ENCODE data around the gene VPS26B. TPM values are rescaled to one million over a fixed set of nuclear protein-coding genes. Genes with fewer than 3 reads are reported as not detected.
A peak's percentile ranks its signal among the peaks of the same experiment; 100 is the strongest.

The VPS26B gene
- total RNA-seq, 2 donors from 2014 or later, result 36.6 to 40.7 TPM

DNA sequence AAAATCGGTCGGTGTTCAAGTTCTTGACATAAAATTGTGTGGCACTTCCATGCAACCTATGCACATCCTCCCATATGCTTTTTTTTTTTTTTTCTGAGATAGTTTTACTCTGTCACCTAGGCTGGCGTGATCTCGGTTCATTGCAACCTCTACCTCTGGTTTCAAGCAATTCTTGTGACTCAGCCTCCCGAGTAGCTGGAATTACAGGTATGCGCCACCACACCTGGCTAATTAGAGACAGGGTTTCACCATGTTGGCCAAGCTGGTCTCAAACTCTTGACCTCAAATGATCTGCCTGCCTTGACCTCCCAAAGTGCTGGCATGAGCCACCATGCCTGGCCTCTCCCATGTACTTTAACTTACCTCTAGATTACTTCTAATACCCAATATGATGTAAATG is 66.7 kb downstream of the VPS26B start:
- Mint-ChIP-seq H3K27me3 (no peaks in the 10 kb centered on the region), H3K9me3 (no peaks in the 10 kb centered on the region), H3K4me1 (no peaks in the 10 kb centered on the region), H3K36me3 (ENCODE audit: low read depth) (peaks cover 5% of the 10 kb centered on the region), H3K27ac (no peak overlapping the region), H3K4me3 (no peak overlapping the region)
- ATAC-seq (replicated peaks), result no peak

DNA sequence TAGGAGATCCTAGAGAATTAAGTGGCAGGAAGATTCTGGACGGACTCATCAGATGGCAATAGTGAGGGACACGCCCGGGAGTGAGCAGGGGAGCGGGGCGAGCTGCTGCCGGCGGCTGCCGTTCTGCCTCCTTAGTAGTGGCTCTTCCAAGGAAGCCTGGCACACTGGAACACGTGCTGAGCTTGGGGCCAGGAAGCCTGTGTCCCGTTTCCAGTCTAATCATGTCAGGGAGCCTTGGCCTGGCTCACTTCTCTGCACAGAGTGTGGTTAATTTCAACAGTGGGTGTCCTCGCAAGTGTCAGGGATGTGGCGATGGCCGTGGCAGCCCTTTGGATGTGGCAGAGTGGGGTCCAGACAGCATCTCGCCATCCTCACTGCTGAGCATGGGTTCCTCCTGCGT is 68.2 kb downstream of the VPS26B start:
- no peak overlapping the region for H3K27ac Mint-ChIP-seq
- no peak overlapping the region for H3K4me3 Mint-ChIP-seq
- peaks cover 5% of the 10 kb centered on the region for H3K36me3 Mint-ChIP-seq (ENCODE audit: low read depth)
- no peaks in the 10 kb centered on the region for H3K27me3 Mint-ChIP-seq
- no peaks in the 10 kb centered on the region for H3K4me1 Mint-ChIP-seq
- no peak for ATAC-seq (replicated peaks)
- H3K9me3 Mint-ChIP-seq, result no peaks in the 10 kb centered on the region

- Mint-ChIP-seq H3K27ac (no peak overlapping the region), H3K4me3 (no peak overlapping the region), H3K36me3 (ENCODE audit: low read depth) (peaks cover 5% of the 10 kb centered on the region), H3K9me3 (no peaks in the 10 kb centered on the region), H3K27me3 (no peaks in the 10 kb centered on the region), H3K4me1 (no peaks in the 10 kb centered on the region)
- ATAC-seq (replicated peaks), result no peak
These were observed 68.9 kb downstream of the VPS26B start for GRCh38 chr11:134293119-134294113.

- no peaks in the 10 kb centered on the region for H3K9me3 Mint-ChIP-seq
- peak overlapping the region; percentile 9 for H3K4me3 Mint-ChIP-seq
- peak; percentile 79 for ATAC-seq (replicated peaks)
- H3K4me1 Mint-ChIP-seq, result no peaks in the 10 kb centered on the region
- H3K36me3 Mint-ChIP-seq (ENCODE audit: low read depth), result peaks cover 5% of the 10 kb centered on the region
- H3K27me3 Mint-ChIP-seq, result no peaks in the 10 kb centered on the region
- H3K27ac Mint-ChIP-seq, result no peak overlapping the region
These were observed 70.2 kb downstream of the VPS26B start for GRCh38 chr11:134294664-134295063.

Other genes starting within 250 kb of the VPS26B start
- 10 to 100 TPM in 1 of 2 donors, 1 to 10 TPM in 1; 7.6 to 26.2 TPM for gene JAM3, start 155.6 kb upstream of the VPS26B start, total RNA-seq
- 100 to 1,000 TPM in 1 of 2 donors, 10 to 100 TPM in 1; 77.5 to 103 TPM for gene NCAPD3, start 704 bp upstream of the VPS26B start, total RNA-seq
- 10 to 100 TPM; 72.7 to 81.0 TPM for gene THYN1, start 28.7 kb downstream of the VPS26B start, total RNA-seq
- 10 to 100 TPM; 22.8 to 23.7 TPM for gene ACAD8, start 28.9 kb downstream of the VPS26B start, total RNA-seq
- gene GLB1L3, start 51.7 kb downstream of the VPS26B start, total RNA-seq, result 10 to 100 TPM; 10.9 to 15.7 TPM
- gene GLB1L2, start 107.3 kb downstream of the VPS26B start, total RNA-seq, result 1 to 10 TPM; 2.0 to 4.0 TPM
- under 1 TPM; 0.16 to 0.17 TPM for gene B3GAT1, start 187.6 kb downstream of the VPS26B start, total RNA-seq

Measured in activated T-helper 17 cell treated with anti-CD3 and anti-CD28 coated beads, Interleukin-2, amount 50 U/mL, for 72 hours (primary cell).